Kidney epithelial cell (primary cell): ENCODE measurements around the gene ARFGEF3. TPM values are rescaled to one million over a fixed set of nuclear protein-coding genes. Genes with fewer than 3 reads are reported as not detected.

ENCODE experiments used
- DNase-seq: peaks from one replicate; pipeline ENCODE4 v3.0.0-alpha.2; 2010; ENCODE audit warnings: low read depth
- H3K27me3 ChIP-seq: 2 replicates; pipeline ENCODE4 v1.6.0; 2011; ENCODE audit warnings: low read length; ENCODE audit not compliant: control insufficient read depth, insufficient read depth
- H3K36me3 ChIP-seq: 2 replicates; pipeline ENCODE4 v1.5.1; 2011; ENCODE audit warnings: low read length; ENCODE audit not compliant: control insufficient read depth, insufficient read depth
- H3K4me3 ChIP-seq: 2 replicates; pipeline ENCODE4 v1.5.1; 2011; ENCODE audit warnings: low read depth, mild to moderate bottlenecking, control low read depth, low read length
- total RNA-seq: library from RNA; depleted of rRNA; stranded (reverse); fragments of >200 nt; gene quantifications from 2 replicates; pipeline ENCODE4 v1.2.3, GENCODE V29; 2015
- TF ChIP-seq, protein P1 (sequence below): IDR thresholded peaks from 2 replicates; pipeline ENCODE4 v1.5.1; 2011; ENCODE audit warnings: mild to moderate bottlenecking, moderate library complexity, low read length, control low read depth, inconsistent platforms; ENCODE audit not compliant: insufficient read depth, poor library complexity, severe bottlenecking

ARFGEF3 gene
- total RNA-seq, 1 donor from 2014 or later: 11.1 TPM

DNA sequence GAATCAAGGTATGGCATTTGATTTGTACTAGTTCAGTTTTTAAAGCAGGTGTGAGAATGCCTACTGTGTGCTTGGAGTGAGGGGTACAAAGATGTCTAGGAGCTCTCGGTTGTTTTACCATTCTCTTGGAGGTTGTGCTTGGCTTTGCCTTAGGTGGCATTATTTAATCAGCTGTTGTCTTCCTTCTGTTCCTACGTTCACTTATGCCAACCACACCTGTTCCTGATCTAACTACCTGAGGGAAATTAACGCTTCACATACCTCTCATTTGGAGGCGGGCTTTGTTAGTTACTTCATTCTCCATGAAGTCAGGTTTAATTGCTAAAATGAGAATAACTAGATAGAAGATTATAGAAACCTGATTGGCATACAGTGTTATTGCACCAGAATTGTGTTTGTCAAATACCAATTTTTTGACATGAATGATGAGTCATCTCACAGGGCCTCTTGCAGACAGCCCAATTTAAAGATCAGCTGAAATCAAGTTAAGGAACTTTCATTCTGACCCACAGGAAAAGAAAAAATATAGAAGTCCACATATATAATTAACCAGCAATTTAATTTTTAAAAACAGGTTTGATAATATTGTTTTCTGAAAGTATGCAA, 81.4 kb downstream of the ARFGEF3 start:
- Histone ChIP-seq H3K27me3 (no peaks in the 10 kb centered on the region), H3K4me3 (no peak overlapping the region), H3K36me3 (no peaks in the 10 kb centered on the region)
- TF ChIP-seq, protein P1, sequence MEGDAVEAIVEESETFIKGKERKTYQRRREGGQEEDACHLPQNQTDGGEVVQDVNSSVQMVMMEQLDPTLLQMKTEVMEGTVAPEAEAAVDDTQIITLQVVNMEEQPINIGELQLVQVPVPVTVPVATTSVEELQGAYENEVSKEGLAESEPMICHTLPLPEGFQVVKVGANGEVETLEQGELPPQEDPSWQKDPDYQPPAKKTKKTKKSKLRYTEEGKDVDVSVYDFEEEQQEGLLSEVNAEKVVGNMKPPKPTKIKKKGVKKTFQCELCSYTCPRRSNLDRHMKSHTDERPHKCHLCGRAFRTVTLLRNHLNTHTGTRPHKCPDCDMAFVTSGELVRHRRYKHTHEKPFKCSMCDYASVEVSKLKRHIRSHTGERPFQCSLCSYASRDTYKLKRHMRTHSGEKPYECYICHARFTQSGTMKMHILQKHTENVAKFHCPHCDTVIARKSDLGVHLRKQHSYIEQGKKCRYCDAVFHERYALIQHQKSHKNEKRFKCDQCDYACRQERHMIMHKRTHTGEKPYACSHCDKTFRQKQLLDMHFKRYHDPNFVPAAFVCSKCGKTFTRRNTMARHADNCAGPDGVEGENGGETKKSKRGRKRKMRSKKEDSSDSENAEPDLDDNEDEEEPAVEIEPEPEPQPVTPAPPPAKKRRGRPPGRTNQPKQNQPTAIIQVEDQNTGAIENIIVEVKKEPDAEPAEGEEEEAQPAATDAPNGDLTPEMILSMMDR: no peak
- DNase-seq: no peak

DNA sequence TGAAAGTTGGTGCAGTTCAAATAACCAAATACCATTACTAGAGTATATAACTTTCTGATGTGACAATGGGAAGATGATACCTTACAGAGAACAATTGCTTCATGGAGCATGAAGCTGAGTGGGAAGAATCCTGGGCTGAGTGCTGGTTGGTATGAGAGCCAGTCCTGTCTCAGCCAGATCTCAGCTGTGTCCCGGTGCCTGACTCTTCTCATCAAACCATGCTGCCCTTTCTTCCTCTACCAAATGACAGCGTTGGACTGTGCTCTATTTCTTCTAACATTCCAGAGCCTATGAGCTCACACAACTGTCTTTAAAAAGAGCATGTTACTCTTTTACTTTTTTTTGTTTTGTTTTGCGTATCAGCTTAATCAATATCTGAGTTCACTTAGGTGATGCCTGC, 84.0 kb downstream of the ARFGEF3 start:
- H3K27me3 ChIP-seq: no peaks in the 10 kb centered on the region

DNA sequence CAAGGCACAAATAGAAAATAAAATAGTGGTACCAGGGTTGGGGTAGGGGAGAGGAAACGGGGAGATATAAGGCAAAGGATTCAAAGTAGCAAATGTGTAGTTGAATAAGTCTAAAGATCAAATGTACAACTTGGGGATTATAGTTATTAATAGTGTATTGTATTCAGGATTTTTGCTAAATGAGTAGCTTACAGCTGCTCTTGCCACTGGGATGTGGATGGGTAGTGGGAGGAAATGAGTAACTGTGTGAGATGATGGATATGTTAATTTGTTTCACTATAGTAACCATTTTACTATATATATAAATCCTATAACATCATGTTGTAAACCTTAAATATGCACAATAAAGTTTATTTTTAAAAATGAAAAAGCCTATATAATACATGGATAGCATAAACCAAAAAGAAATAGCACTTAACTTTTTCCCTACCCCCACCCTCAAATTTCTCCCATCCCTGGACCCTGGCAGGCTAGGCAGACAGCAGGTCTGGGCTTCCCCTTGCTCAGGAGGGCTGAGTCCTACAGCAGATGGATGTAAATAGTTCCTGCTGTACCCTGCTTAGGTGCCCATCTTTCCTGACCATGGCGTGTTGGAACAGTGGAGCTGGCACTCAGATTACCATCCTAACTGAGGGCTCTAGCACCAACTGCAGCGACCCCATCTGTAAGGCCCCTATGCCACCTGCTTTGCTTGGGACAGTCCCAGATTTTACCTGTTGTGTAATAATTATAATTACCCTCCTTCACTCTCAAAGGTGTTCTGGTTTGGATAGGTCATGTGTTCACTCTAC, 85.1 kb downstream of the ARFGEF3 start:
- Histone ChIP-seq H3K36me3 (no peaks in the 10 kb centered on the region), H3K27me3 (no peaks in the 10 kb centered on the region), H3K4me3 (no peak overlapping the region)
- TF ChIP-seq, protein P1: no peak
- DNase-seq: no peak

More for the DNA sequence above, 84.0 kb downstream of the ARFGEF3 start:
- no peak for DNase-seq
- H3K4me3 ChIP-seq: no peak overlapping the region
- no peaks in the 10 kb centered on the region for H3K36me3 ChIP-seq
- TF ChIP-seq, protein P1: no peak

DNA sequence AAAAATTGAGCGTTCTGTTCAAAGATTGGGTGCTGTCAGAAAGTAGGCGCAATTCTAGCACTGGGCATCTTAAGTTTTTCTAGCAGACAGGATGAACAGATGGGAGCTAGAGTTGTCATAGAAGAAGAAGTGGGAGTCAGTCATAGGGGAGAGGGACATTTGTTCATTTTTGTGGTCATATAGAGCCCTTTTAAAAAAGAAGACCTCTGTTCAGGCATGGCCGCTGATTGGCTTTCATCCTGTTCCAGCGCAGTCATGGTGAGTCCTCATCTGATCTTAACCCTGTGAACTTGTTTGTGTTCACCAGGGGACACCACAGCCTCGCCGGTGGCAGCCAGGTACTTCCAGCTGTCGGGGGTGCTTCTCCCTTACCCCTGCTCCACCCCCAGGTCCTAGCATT, 86.3 kb downstream of the ARFGEF3 start:
- no peak for DNase-seq
- H3K36me3 ChIP-seq: no peaks in the 10 kb centered on the region
- H3K27me3 ChIP-seq: no peaks in the 10 kb centered on the region
- TF ChIP-seq, protein P1: no peak
- H3K4me3 ChIP-seq: no peak overlapping the region

DNA sequence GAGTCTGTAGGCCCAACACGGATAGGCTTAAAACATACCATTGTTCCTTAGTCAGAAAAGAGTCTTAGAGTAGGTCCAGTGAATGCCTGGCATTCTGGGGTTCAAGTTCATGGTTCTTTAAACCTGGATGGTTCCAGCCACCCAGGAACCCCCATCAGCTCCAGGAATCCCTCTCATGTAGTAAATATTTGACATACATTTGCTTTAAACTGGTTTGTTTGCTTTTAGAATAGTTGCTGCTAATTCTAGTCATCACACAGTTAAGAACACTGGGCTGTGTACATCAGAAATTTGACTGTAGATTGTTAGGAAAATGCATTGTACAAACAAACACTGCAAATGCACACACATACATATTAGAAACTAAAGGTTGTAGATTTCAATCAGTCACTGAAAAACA, 87.1 kb downstream of the ARFGEF3 start:
- Histone ChIP-seq H3K27me3 (no peaks in the 10 kb centered on the region), H3K4me3 (no peak overlapping the region), H3K36me3 (peaks cover 1% of the 10 kb centered on the region)
- TF ChIP-seq, protein P1: no peak
- no peak for DNase-seq
